ENCODE measurements around the gene TANC1.

The TANC1 gene

GRCh38 chr2:158979772-158980171 is 11.3 kb downstream of the TANC1 start:
- Histone ChIP-seq H3K9me3 (ENCODE audit: insufficient read depth, low read depth, low read length) (no peaks in the 10 kb centered on the region), H3K9me2 (replicated peaks; ENCODE audit: low read depth, low read length) (no peaks in the 10 kb centered on the region), H4K20me1 (ENCODE audit: insufficient read depth, low read length, poor library complexity, severe bottlenecking) (no peaks in the 10 kb centered on the region), H3F3A (ENCODE audit: low read depth) (no peaks in the 10 kb centered on the region), H3K36me3 (ENCODE audit: insufficient read depth, low read length) (no peaks in the 10 kb centered on the region), H2AFZ (ENCODE audit: low read length) (no peak overlapping the region), H3K79me2 (ENCODE audit: insufficient read depth, low read length) (no peaks in the 10 kb centered on the region), H3K9ac (ENCODE audit: low read depth, low read length, poor library complexity, severe bottlenecking) (no peak overlapping the region), H3K4me3 (ENCODE audit: low read length, poor library complexity, severe bottlenecking) (no peak overlapping the region), H3K27me3 (ENCODE audit: insufficient read depth, low read length, poor library complexity, severe bottlenecking) (no peaks in the 10 kb centered on the region), H3K4me1 (ENCODE audit: insufficient read depth, low read length, poor library complexity, severe bottlenecking) (no peaks in the 10 kb centered on the region), H3K4me2 (ENCODE audit: low read depth, low read length, poor library complexity, severe bottlenecking) (no peak overlapping the region)
- TF ChIP-seq EZH2phosphoT487 (IDR thresholded peaks at IDR 0.05; ENCODE audit: borderline replicate concordance): no peak
- TF ChIP-seq CTCF (conservative IDR thresholded peaks at IDR 0.05; ENCODE audit: low read length): no peak

- H3K4me3 ChIP-seq (ENCODE audit: low read length, poor library complexity, severe bottlenecking): no peak overlapping the region
- H3F3A ChIP-seq (ENCODE audit: low read depth): no peaks in the 10 kb centered on the region
- H3K36me3 ChIP-seq (ENCODE audit: insufficient read depth, low read length): no peaks in the 10 kb centered on the region
- no peaks in the 10 kb centered on the region for H4K20me1 ChIP-seq (ENCODE audit: insufficient read depth, low read length, poor library complexity, severe bottlenecking)
- no peaks in the 10 kb centered on the region for H3K9me2 ChIP-seq (replicated peaks; ENCODE audit: low read depth, low read length)
- H3K9me3 ChIP-seq (ENCODE audit: insufficient read depth, low read depth, low read length): no peaks in the 10 kb centered on the region
- no peak overlapping the region for H2AFZ ChIP-seq (ENCODE audit: low read length)
- H3K79me2 ChIP-seq (ENCODE audit: insufficient read depth, low read length): no peaks in the 10 kb centered on the region
- H3K9ac ChIP-seq (ENCODE audit: low read depth, low read length, poor library complexity, severe bottlenecking): no peak overlapping the region
- H3K4me2 ChIP-seq (ENCODE audit: low read depth, low read length, poor library complexity, severe bottlenecking): no peak overlapping the region
- no peaks in the 10 kb centered on the region for H3K4me1 ChIP-seq (ENCODE audit: insufficient read depth, low read length, poor library complexity, severe bottlenecking)
- H3K27me3 ChIP-seq (ENCODE audit: insufficient read depth, low read length, poor library complexity, severe bottlenecking): no peaks in the 10 kb centered on the region
- TF ChIP-seq CTCF (conservative IDR thresholded peaks at IDR 0.05; ENCODE audit: low read length) (no peak), EZH2phosphoT487 (IDR thresholded peaks at IDR 0.05; ENCODE audit: borderline replicate concordance) (no peak)
Measured at GRCh38 chr2:158984604-158985135, 16.2 kb downstream of the TANC1 start.

GRCh38 chr2:158988501-158988900 is 20.1 kb downstream of the TANC1 start:
- Histone ChIP-seq H3K9me3 (ENCODE audit: insufficient read depth, low read depth, low read length) (no peaks in the 10 kb centered on the region), H3K79me2 (ENCODE audit: insufficient read depth, low read length) (no peaks in the 10 kb centered on the region), H3K9me2 (replicated peaks; ENCODE audit: low read depth, low read length) (no peaks in the 10 kb centered on the region), H3K36me3 (ENCODE audit: insufficient read depth, low read length) (no peaks in the 10 kb centered on the region), H3K27me3 (ENCODE audit: insufficient read depth, low read length, poor library complexity, severe bottlenecking) (no peaks in the 10 kb centered on the region), H3K9ac (ENCODE audit: low read depth, low read length, poor library complexity, severe bottlenecking) (no peak overlapping the region), H3K4me1 (ENCODE audit: insufficient read depth, low read length, poor library complexity, severe bottlenecking) (no peaks in the 10 kb centered on the region), H3F3A (ENCODE audit: low read depth) (no peaks in the 10 kb centered on the region), H2AFZ (ENCODE audit: low read length) (no peak overlapping the region), H3K4me3 (ENCODE audit: low read length, poor library complexity, severe bottlenecking) (no peak overlapping the region), H4K20me1 (ENCODE audit: insufficient read depth, low read length, poor library complexity, severe bottlenecking) (no peaks in the 10 kb centered on the region), H3K4me2 (ENCODE audit: low read depth, low read length, poor library complexity, severe bottlenecking) (no peak overlapping the region)
- TF ChIP-seq EZH2phosphoT487 (IDR thresholded peaks at IDR 0.05; ENCODE audit: borderline replicate concordance): no peak
- no peak for TF ChIP-seq CTCF (conservative IDR thresholded peaks at IDR 0.05; ENCODE audit: low read length)
